ENCODE results near the gene SPON2. TPM values are rescaled to one million over a fixed set of nuclear protein-coding genes. Genes with fewer than 3 reads are reported as not detected.

Gene SPON2
- total RNA-seq, 1 experiment from 2014 or later = 6.6 TPM

GRCh38 chr4:1179089-1179441, 6.7 kb upstream of the SPON2 start (continued):
- no peak for TF ChIP-seq NR3C1 (CRISPR knock-in tag; conservative IDR thresholded peaks at IDR 0.05; ENCODE audit: low read depth)

DNA sequence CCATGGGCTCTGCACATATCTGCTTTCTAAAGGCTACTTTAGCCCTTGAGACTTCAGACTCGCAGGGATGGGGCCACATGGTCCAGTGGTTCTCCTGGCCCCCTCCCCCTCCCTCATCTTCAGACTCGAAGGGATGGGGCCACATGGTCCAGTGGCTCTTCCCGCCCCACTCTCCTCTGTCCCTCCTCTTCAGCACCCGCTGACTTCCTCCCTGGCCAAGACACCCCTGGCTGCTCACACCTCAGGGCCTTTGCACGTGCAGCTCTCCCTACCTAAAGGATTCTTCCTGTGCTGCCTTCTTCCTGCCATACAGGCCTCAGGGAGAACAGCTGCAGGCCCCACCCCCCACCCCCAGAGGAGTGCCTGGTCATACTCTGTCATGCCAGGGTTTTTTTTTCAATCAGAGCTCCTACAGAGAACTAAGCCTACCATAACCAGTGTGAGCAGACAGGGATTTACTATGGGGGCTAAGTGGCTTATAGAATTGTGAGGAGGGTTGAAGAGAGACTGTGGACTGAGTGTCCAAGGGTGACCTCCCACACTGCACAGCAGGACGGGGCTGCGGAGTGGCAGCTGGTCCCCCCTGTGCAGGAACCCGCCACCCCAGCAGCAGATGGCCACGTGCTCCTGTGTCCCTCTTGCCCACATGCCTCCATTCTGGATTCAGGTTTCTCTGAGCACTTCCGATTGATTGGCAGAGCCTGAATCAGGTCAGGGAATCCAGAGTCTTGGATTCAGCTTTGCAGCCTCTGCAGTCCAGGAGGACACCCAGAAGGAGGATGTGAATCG, 6.1 kb upstream of the SPON2 start:
- Mint-ChIP-seq H3K27me3 (ENCODE audit: low read depth) (peaks cover 55% of the 10 kb centered on the region), H3K4me1 (no peaks in the 10 kb centered on the region), H3K9me3 (peaks cover 28% of the 10 kb centered on the region), H3K36me3 (no peaks in the 10 kb centered on the region; the same call in 1 of the 2 replicates), H3K27ac (no peak overlapping the region), H3K4me3 (no peak overlapping the region)
- CTCF ChIA-PET = interaction anchor here (0.6 kb wide), 1 partner anchor 720 kb away, joined by 3 read pairs; no protein-coding TSS in a partner anchor
- no peak for TF ChIP-seq EMX1 (CRISPR knock-in tag; IDR thresholded peaks at IDR 0.05)
- TF ChIP-seq TEAD1 (CRISPR knock-in tag; IDR thresholded peaks at IDR 0.05) = no peak
- TF ChIP-seq CREB1 (CRISPR knock-in tag; IDR thresholded peaks at IDR 0.05) = no peak
- TF ChIP-seq, protein P1, sequence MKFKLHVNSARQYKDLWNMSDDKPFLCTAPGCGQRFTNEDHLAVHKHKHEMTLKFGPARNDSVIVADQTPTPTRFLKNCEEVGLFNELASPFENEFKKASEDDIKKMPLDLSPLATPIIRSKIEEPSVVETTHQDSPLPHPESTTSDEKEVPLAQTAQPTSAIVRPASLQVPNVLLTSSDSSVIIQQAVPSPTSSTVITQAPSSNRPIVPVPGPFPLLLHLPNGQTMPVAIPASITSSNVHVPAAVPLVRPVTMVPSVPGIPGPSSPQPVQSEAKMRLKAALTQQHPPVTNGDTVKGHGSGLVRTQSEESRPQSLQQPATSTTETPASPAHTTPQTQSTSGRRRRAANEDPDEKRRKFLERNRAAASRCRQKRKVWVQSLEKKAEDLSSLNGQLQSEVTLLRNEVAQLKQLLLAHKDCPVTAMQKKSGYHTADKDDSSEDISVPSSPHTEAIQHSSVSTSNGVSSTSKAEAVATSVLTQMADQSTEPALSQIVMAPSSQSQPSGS (CRISPR knock-in tag; IDR thresholded peaks at IDR 0.05; ENCODE audit: borderline replicate concordance, low read depth) = no peak
- TF ChIP-seq ZBTB21 (CRISPR knock-in tag; IDR thresholded peaks at IDR 0.05; ENCODE audit: borderline replicate concordance) = no peak
- TF ChIP-seq GTF2I (CRISPR knock-in tag; conservative IDR thresholded peaks at IDR 0.05) = no peak
- TF ChIP-seq, protein P2, sequence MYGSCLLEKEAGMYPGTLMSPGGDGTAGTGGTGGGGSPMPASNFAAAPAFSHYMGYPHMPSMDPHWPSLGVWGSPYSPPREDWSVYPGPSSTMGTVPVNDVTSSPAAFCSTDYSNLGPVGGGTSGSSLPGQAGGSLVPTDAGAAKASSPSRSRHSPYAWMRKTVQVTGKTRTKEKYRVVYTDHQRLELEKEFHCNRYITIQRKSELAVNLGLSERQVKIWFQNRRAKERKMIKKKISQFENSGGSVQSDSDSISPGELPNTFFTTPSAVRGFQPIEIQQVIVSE (CRISPR knock-in tag; IDR thresholded peaks at IDR 0.05; ENCODE audit: borderline replicate concordance) = no peak
- no peak for TF ChIP-seq FOXP1 (CRISPR knock-in tag; IDR thresholded peaks at IDR 0.05; ENCODE audit: borderline replicate concordance)
- TF ChIP-seq FOXJ3 (CRISPR knock-in tag; IDR thresholded peaks at IDR 0.05; ENCODE audit: borderline replicate concordance) = no peak
- TF ChIP-seq, protein P3, sequence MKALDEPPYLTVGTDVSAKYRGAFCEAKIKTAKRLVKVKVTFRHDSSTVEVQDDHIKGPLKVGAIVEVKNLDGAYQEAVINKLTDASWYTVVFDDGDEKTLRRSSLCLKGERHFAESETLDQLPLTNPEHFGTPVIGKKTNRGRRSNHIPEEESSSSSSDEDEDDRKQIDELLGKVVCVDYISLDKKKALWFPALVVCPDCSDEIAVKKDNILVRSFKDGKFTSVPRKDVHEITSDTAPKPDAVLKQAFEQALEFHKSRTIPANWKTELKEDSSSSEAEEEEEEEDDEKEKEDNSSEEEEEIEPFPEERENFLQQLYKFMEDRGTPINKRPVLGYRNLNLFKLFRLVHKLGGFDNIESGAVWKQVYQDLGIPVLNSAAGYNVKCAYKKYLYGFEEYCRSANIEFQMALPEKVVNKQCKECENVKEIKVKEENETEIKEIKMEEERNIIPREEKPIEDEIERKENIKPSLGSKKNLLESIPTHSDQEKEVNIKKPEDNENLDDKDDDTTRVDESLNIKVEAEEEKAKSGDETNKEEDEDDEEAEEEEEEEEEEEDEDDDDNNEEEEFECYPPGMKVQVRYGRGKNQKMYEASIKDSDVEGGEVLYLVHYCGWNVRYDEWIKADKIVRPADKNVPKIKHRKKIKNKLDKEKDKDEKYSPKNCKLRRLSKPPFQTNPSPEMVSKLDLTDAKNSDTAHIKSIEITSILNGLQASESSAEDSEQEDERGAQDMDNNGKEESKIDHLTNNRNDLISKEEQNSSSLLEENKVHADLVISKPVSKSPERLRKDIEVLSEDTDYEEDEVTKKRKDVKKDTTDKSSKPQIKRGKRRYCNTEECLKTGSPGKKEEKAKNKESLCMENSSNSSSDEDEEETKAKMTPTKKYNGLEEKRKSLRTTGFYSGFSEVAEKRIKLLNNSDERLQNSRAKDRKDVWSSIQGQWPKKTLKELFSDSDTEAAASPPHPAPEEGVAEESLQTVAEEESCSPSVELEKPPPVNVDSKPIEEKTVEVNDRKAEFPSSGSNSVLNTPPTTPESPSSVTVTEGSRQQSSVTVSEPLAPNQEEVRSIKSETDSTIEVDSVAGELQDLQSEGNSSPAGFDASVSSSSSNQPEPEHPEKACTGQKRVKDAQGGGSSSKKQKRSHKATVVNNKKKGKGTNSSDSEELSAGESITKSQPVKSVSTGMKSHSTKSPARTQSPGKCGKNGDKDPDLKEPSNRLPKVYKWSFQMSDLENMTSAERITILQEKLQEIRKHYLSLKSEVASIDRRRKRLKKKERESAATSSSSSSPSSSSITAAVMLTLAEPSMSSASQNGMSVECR (CRISPR knock-in tag; IDR thresholded peaks at IDR 0.05; ENCODE audit: borderline replicate concordance) = no peak
- TF ChIP-seq TCF7 (CRISPR knock-in tag; IDR thresholded peaks at IDR 0.05; ENCODE audit: low read depth) = no peak
- TF ChIP-seq CTCF (IDR thresholded peaks at IDR 0.05) = no peak
- no peak for TF ChIP-seq E2F5 (CRISPR knock-in tag; IDR thresholded peaks at IDR 0.05)
- TF ChIP-seq CREM (CRISPR knock-in tag; IDR thresholded peaks at IDR 0.05) = no peak
- no peak for TF ChIP-seq HMGA2 (CRISPR knock-in tag; IDR thresholded peaks at IDR 0.05)
- DNase-seq (ENCODE audit: low spot score) = no peak
- POLR2A ChIA-PET = no interaction called here
- no peak for ATAC-seq
